COLO829 (cell line): ENCODE data around the gene USP15.
A peak's percentile ranks its signal among the peaks of the same experiment; 100 is the strongest.

Source experiments
- DNase-seq: peaks from one replicate; pipeline ENCODE4 v3.0.0; 2012; ENCODE audit warnings: low spot score

The USP15 gene

DNA sequence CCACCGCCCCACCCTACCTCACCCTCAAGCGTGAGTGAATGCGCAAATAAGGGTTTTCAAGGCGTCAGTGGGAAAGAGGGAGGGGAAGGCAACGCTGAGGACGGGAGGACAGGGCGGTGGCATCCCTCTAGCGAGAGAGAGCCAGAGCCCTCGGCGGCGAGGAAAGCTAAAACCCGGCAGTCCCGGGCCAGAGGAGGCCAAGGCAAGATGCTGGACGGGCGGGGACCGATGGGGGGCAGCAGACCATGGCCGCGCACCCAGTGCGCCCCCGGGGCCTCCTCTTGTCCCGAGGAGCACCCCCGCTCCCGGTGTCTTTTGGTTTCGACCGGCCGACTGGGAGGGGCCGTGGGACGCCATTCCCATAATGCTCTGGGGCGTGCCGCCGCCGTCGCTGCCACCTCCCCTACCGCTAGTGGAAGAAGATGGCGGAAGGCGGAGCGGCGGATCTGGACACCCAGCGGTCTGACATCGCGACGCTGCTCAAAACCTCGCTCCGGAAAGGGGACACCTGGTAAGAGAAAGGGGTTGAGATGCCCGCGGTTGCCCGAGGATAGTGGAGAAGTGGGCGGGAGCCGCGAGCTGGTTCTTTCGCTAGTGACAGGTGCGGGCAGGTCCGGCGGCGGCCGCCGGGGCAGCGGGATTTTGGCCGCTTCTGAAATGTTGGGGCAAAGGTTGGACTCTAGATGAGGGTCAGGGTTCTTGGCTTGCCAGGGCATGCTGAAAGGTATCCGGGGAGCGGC, at the start of gene USP15:
Gene USP15 (plus strand): TSS at position 412 of the 740 bp plus-strand sequence. CDS start 11 bp downstream, at position 423.
- peak; percentile 81 for DNase-seq

DNA sequence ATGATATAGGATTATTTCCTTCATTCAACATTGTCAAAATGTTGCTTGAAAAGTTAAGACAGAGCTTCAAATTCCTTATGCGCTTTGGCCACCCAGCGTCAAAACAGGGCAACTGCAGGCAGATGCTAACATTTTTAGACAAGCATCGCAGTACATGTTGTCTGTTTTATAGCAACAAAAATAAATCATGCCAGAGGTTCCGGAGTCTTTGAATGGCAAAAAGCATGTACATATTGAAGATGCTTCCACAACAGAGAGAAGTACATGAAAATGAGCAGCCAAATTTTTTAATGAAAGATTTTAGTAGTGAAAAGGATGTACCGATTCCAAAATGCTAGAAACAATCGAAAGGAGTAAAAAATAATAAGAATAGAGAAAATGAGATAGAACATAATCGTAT, 49.8 kb upstream of the USP15 start:
- DNase-seq: peak; percentile 44

DNA sequence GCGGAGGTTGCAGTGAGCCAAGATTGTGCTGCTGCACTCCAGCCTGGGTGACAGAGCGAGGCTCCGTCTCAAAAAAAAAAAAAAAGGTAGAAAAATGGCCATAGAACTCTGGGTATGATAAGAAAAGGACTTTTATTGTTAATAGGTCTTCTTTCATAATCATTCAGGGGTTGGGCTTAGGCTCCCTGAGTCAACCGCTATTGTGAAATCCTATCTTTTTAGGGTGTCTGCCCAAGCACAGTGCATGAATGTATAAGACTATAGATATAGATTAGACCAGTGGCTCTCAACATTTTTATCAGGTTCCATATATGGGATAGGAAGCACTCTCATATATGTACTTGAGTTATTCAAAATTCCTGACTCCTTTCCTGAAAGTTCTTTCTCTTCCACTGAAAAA, 48.7 kb upstream of the USP15 start:
- DNase-seq: no peak

DNA sequence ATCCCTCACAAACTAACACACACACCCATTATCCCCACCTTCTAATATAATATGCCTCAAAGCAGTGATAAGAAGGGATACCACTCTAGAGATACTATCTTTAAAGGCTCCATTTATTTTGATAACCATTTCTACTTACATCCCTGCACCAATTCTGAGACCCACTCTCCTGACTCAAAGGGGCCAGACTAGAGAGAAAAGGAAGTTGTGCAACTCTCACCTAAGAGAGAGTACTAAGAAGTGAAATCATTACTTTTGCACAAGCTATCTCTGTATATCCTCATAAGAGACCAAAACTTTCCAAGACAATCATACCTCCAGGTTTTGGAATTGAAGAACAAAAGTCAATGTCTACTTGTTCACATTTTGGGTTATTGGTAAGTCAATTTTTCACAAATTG, 45.4 kb upstream of the USP15 start:
- no peak for DNase-seq

DNA sequence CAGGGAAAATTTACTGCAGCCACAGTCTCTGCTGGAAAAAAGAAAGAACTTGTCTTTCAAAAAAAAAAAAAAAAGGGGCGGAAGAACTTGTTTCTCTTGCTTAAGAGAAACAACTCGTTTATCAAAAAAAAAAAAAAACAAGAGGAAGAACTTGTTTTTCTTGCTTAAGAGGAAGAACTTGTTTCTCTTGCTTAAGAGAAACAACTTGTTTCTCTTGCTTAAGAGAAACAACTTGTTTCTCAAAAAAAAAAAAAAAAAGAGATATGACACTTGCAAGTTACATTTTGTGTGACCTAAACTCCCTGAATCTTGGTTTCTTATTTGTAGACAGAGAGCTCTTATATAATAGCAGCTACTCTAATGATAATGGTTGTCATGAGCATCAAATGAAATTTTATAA, 44.7 kb upstream of the USP15 start:
- no peak for DNase-seq

DNA sequence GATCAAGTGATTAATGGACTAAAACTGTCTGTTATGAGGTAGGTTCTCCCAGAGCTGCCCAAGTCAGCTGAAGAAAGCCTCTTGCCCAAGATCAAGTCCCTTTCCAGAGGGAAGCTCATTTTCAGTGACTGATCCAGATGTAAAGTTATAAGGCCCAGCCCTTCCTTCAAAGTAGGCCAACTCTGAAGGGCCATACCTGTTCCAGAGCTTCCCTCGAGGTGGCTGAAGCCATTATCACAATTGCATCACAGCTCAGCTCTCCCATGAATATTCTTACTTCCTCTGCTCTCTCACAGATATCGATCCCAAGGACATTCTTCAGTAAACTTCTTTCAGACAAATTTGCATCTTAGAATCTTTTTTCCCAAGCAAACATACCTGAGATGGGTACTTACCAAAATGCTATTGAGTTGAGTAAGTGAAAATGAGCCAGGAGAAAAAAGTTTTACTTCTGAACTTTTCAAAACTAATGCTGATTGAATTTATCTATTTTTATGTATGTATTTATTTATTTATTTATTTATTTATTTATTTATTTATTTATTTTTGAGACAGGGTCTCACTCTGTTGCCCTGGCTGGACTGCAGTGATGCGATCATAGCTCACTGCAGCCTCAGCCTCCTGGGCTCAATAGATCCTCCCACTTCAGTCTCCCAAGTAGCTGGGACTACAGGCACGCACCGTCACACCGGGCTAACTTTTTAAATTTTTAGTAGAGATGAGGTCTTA, 42.6 kb upstream of the USP15 start:
- DNase-seq: no peak

DNA sequence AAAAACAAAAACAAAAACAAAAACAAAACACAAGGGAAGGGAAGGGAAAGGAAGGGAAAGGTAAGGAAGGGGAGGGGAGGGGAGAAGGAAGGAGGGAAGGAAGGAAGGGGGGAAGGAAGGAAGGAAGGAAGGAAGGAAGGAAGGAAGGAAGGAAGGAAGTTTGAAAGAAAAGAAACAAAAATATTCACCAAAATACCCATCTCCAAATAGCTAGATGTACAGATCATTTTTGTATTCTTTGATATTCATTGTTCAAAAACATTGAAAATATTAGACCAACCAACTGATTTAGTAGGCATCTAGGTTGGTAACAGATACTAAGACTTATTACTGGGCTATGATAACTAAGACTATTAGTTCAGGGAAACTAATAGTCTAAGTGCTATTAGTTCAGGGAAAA, 39.1 kb upstream of the USP15 start:
- no peak for DNase-seq

DNA sequence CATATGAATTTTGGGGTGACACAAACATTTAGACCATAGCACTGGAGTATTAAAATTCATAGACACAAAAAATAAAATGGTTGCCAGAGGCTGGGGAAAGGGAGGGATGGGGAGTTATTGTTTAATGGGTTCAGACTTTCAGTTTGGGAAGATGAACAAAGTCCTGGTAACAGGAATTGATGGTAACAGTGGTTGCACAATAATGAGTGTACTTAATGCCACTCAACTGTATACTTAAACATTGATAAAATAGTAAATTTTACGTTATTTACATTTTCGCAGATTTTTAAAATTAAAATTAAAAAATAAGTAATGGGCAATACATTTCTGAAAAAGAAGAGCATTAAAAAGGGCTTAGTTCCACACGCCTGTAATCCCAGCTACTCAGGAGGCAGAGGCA, 35.6 kb upstream of the USP15 start:
- DNase-seq: no peak

DNA sequence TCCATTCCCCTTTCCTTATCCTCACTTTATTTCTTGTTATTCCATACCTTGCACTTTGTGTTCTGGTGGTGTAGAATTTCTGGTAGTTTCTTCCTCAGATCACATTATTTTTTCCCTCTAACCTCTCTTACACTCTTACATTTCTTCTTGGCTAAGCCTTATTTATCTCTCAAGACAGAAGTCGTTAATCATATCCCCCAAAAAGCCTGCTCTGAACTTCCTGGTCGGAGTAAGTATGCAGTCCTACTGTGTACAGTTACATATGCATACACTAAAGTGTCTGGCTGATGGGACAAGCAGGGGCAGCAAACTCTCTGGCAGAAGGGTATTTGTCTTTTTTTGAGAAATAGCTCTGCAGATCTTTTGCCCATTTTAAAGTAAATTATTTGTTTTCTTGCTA, 33.1 kb upstream of the USP15 start:
- no peak for DNase-seq

DNA sequence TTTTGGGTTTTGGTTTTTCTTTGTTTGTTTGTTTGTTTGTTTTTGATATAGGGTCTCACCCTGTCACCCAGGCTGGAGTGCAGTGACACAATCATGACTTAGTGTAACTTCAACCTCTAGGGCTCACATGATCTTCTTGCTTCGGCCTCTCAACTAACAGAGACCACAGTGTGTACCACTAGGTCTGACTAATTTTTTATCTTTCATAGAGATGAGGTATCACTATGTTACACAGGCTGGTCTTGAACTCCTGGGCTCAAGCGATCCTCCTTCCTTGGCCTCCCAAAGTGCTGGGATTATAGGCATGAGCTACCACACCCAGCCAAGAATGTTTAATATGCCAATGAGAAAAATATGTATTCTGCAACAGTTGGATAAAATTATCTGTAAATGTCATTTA, 29.6 kb upstream of the USP15 start:
- no peak for DNase-seq

DNA sequence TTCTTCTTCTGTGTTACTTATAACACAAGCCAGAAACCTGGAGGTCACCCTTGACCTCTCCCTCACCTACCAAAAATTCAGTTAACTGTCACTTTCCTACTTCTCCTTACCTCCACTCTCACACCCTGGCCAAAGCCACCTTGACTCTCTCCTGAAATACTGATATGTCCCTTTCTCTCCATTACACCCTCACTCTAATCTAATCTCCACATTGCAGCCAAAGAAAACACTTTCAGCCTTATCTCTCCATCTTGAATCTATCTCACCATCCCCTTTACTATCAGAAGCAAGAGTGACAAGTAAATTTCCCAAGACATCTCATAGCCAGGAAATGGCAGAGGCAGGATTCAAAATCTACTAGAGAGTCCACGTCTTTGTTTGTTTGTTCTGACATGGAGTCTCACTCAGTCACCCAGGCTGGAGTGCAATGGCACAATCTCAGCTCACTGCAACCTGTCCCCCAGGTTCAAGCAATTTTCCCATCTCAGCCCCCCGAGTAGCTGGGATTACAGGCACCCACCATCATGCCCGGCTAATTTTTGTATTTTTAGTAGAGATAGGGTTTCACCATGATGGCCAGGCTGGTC, 28.0 kb upstream of the USP15 start:
- DNase-seq: no peak

DNA sequence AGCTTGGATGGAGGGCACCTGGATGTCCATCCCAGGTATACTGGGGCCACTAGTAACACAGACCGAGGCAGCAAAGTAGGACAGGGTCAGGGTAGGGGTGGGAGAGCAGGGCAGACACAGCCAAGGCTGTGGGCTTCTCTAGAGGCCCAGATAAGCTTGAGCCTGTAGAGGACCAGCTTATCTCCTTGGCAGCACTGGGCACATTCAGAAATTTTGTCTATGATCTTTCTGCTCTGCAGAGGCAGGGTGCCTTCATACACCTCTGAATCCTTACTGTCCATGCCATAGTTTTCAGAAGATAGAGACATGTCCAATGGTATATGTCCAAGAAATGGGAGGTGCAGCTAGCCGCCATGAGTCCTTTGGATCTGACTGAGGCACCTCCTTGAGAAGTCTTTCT, 26.4 kb upstream of the USP15 start:
- DNase-seq: no peak

DNA sequence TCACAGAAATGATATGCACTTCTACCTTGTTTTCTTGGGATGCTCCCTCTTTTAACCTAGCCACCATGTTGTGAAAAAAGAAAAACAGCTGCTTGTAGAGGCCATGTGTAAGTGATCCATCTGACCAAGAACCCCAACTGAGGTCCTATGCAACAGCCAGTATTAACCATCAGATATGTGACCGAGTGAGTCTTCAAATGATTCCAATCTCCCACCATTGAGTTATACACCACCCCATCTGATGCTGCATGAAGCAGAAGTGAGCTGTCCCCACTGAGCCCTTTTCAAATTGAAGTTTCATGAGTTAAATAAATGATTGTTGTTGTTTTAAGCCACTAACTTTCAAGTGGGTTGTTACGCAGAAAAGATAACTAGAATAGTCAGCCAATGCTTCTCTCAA, 20.6 kb upstream of the USP15 start:
- DNase-seq: no peak

DNA sequence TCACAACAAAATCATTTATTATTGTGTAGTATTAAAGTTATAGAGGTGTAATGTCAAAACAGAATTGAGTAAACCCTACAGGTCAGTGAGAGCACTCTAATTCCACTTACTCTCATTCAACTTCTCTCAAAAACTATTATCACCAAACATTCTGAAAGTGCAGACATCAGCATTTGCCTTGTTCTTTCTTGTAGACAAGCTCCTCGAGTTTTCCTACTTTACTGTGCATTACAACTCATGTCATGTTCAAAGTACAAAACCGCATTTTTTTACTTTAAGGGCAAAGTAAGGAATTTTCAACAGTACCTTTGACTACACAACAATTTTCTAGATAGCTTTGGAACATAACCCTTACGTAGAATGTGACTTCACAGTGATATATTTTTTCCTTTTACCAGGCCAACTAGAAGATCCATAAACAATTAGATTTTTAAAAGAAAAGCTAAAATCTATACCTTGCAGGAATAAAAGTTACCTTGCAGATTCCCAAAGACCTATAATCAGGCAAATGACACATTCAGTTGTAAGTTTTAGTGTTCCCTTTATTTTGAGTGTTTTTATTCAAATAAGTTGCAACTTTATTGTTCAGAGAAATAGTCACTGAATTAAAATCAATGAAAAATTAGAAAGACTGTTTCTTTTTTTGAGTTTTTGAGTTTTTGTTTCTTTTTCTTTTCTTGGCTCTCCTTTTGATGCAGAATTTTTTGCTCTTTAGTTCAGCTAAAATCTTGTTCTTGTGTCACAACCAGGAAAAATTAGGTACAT, 12.7 kb upstream of the USP15 start:
- DNase-seq: no peak

DNA sequence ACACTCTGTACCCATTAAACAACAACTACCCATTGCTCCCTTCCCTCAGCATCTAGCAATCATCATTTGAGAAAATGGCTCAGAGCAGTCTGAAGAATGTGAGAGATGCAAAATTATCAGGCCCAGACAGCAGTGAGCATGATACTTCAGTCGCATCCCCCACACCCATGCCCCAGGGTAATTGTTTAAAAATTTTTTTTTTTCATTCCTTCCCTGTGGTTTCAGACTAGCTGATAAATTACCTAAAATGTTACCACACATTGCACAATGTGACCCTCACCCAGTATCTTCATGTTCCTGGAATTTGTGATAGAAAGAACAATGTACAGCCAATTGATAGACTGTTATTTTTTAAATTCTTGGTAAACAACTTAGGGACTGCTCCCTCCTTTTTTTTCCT, 11.3 kb upstream of the USP15 start:
- DNase-seq: no peak

DNA sequence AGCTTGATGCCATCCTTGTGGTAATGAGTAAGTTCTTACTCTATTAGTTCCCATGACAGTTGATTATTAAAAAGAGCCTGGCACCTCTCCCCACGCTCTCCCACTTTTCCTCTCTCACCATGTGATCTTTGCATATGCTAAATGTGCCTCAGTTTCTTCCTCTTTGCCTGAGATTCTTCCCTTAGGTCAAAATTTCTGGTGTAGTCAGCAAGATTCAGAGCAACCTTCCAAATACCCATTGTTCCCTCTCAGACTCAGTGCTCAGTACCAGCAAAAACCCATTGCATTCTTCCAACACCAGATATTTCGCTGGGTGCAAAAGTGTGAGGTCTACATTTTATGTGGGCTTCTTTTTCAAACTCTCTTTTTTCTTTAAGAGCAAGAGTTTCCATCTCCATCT, 10.8 kb upstream of the USP15 start:
- DNase-seq: no peak

DNA sequence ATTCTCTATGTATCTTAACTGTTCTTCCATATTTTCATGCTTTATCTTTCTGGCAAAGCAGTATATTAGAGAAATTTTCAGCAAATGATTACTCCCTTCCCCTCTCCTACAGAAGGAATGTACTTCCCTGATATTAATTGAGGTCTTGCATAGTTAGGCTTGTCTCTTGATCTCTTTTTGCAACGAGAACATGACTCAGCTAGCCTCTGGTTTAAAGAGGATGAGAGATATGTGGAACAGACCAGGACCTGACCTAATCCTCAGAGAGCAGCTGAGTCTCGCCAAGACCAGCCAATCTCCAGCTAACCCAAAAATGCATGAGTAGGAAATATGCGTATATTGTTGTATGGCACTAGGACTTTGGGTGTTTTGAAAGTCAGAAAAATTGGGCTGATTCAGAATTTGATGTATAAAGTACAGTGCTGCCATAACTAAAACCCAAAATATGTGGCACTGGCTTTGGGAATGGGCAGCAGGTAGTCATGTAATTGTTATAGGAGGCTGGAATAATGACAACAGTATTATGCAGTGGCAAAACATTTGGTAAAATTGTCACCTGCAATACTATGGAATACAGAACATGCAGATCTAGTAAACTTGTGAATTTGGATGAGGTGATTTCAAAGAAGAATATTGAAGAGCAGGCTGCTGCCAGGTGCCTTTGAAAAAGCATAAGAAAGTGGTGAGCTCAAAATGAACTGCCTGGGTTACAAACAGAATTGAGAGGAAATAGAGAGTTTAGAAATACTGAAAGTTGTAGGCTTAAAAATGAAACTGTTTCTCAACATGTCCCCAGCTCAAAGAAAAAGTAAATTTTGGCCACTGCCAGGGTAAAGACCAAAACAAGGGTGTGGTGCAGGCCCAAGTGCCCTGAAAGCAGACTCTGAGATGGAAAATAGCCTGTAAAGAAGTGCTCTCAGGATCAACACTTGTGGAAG, 9.3 kb upstream of the USP15 start:
- no peak for DNase-seq

DNA sequence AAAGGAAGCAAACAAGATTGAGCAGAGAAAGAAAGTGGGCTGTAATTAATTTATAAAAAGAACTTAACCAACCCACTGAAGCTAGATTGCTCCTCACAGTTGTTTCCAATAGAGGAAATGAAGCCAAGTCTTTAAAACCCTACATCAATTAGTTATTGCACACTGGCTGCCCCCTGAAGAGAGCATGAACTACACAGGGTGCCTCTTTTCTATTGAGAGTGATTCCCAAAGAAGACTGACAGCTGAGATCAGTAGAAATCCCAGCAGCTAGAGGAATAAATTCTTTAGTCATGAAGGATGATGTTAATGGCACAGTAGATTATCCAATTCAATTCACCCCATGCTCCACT, 8.6 kb upstream of the USP15 start:
- no peak for DNase-seq

DNA sequence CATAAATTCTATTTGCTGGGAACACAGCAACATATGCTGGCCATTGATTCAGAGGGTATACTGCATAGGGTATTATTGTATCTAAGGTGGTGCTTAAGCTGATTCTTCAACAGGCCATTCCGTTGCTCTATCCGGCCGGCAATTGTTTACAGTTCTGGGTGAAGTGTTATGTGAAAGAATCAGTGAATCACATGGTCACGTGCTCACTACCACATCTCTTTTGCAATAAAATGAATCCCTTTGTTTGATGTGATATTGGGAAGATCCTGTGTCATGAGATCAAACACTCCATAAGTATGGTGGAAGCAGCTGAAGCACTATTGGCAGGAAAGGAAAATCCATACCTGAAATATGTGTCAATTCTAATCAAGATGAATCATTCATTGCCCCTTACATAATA, 7.6 kb upstream of the USP15 start:
- DNase-seq: peak; percentile 15

DNA sequence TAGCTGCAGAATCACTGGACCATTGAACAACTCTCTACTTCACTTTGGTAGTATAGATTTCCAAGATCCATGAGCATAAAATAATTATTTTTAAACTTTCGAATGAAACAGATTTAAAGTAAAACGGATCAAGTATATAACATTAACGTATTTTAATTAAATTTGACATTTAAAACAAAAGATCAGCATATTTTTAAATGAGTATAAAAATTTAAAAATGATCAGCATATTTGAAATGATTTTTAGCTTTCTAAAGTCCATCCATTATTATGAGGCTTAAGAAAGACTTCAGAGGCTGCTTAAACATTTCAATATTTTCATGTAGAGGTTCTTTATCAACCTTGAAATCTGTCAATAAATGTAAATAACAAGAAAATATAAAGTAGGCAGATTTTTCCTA, 5.2 kb upstream of the USP15 start:
- DNase-seq: no peak

DNA sequence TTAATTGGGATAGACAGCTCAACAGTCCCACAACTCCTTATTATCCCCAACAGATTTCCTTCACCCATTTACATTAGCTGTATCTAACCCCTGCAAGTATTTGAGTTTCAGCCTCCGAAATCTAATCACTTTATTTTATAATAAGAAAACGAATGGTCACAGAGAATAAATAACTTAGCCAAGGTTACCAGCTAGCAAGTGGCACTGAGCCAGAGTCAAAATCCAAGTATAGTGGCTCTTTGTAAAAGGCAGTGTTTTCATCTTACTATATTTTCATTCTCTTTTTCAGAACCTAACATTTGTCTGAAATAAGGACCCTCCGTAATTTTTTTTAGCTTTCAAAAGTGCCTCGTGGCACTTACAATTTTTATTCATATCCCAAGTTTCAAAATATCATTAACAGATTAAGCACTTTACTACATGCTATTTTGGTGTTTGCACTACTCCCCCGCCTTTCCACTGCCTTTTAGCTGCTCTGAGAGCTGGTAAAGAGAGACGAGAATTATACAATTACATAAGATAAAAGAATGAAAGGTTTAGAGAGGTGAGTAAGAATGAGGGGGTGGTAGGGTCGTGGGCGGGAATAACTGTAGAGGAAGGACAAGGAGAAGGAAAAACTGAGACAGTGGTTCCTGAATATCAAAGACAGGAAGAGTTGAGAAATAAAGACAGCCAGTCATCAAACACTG, 3.7 kb upstream of the USP15 start:
- no peak for DNase-seq
